GM18526 (cell line): ENCODE measurements around the gene BLNK.

Experiments
- POLR2A ChIP-seq: IDR thresholded peaks from 3 replicates; pipeline ENCODE4 v1.6.1; 2011; ENCODE audit not compliant: insufficient read length; ENCODE audit errors: extremely low read depth

BLNK gene

GRCh38 chr10:96165726-96166125 is 105.6 kb downstream of the BLNK start:
- no peak for TF ChIP-seq POLR2A

- no peak for TF ChIP-seq POLR2A
These were observed 118.3 kb downstream of the BLNK start for GRCh38 chr10:96153070-96153469.

GRCh38 chr10:96152437-96152836 is 118.9 kb downstream of the BLNK start:
- no peak for TF ChIP-seq POLR2A
